ENCODE measurements around the gene TEX264. TPM values are rescaled to one million over a fixed set of nuclear protein-coding genes. Genes with fewer than 3 reads are reported as not detected.

Gene TEX264
- polyA plus RNA-seq, 1 donor from 2014 or later, result 35.4 TPM

DNA sequence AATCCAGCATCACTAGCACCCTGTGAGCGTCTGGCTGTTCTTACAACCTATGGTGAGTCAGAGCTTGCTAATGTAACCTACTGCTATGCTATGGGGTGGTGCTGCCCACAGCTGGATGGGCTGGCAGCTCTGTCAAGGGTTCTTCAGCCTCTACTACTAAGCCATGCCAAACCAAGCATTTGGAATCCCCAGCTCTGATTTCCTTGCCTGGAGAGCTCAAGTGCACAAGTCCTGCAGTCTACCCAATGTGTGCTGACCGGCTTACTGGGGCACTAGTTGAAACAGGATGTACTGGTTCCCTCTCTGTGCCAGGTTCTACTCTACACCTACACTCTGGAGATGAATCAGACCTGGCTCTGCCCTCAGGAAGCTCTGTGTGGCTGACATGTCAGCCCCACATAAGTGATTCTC, 4.2 kb downstream of the TEX264 start:
- Histone ChIP-seq H3K27ac (ENCODE audit: low read length) (no peak overlapping the region), H3K36me3 (ENCODE audit: insufficient read depth, low read length) (no peaks in the 10 kb centered on the region), H4K20me1 (ENCODE audit: insufficient read depth) (no peaks in the 10 kb centered on the region), H3K27me3 (ENCODE audit: insufficient read depth, low read depth, low read length) (no peaks in the 10 kb centered on the region), H3K79me2 (replicated peaks; ENCODE audit: insufficient read depth, low read length) (no peaks in the 10 kb centered on the region), H3F3A (ENCODE audit: insufficient read depth, low read length, poor library complexity, severe bottlenecking) (no peaks in the 10 kb centered on the region), H3K9me3 (ENCODE audit: low read length) (no peaks in the 10 kb centered on the region), H2AFZ (ENCODE audit: low read depth, low read length) (no peak overlapping the region), H3K4me3 (ENCODE audit: low read length) (no peak overlapping the region), H3K9ac (ENCODE audit: low read length) (no peak overlapping the region), H3K4me2 (ENCODE audit: low read length) (no peak overlapping the region), H3K9me2 (ENCODE audit: insufficient read depth, low read length) (no peaks in the 10 kb centered on the region)
- no peak for TF ChIP-seq CTCF (IDR thresholded peaks at IDR 0.05; ENCODE audit: poor library complexity, severe bottlenecking)
- no peak for TF ChIP-seq RAD21 (conservative IDR thresholded peaks at IDR 0.05)

- no peak overlapping the region for H3K27ac ChIP-seq (ENCODE audit: low read length)
- H3K9me2 ChIP-seq (ENCODE audit: insufficient read depth, low read length), result no peaks in the 10 kb centered on the region
- H3K4me2 ChIP-seq (ENCODE audit: low read length), result no peak overlapping the region
- H2AFZ ChIP-seq (ENCODE audit: low read depth, low read length), result no peak overlapping the region
- no peak overlapping the region for H3K4me3 ChIP-seq (ENCODE audit: low read length)
- no peaks in the 10 kb centered on the region for H3K79me2 ChIP-seq (replicated peaks; ENCODE audit: insufficient read depth, low read length)
- H3K9ac ChIP-seq (ENCODE audit: low read length), result no peak overlapping the region
- H3K27me3 ChIP-seq (ENCODE audit: insufficient read depth, low read depth, low read length), result no peaks in the 10 kb centered on the region
- no peaks in the 10 kb centered on the region for H3F3A ChIP-seq (ENCODE audit: insufficient read depth, low read length, poor library complexity, severe bottlenecking)
- no peaks in the 10 kb centered on the region for H4K20me1 ChIP-seq (ENCODE audit: insufficient read depth)
- no peaks in the 10 kb centered on the region for H3K9me3 ChIP-seq (ENCODE audit: low read length)
- TF ChIP-seq EZH2 (IDR thresholded peaks at IDR 0.05; ENCODE audit: borderline replicate concordance, insufficient read depth, low read length, poor library complexity, severe bottlenecking) (no peak), CTCF (IDR thresholded peaks at IDR 0.05; ENCODE audit: poor library complexity, severe bottlenecking) (no peak)
- H3K36me3 ChIP-seq (ENCODE audit: insufficient read depth, low read length), result no peaks in the 10 kb centered on the region
Observed at GRCh38 chr3:51676102-51676640, 5.1 kb downstream of the TEX264 start.

GRCh38 chr3:51677358-51677757, 6.3 kb downstream of the TEX264 start:
- Histone ChIP-seq H4K20me1 (ENCODE audit: insufficient read depth) (no peaks in the 10 kb centered on the region), H3F3A (ENCODE audit: insufficient read depth, low read length, poor library complexity, severe bottlenecking) (no peaks in the 10 kb centered on the region), H3K9me3 (ENCODE audit: low read length) (no peaks in the 10 kb centered on the region), H3K4me3 (ENCODE audit: low read length) (no peak overlapping the region), H2AFZ (ENCODE audit: low read depth, low read length) (no peak overlapping the region), H3K27ac (ENCODE audit: low read length) (no peak overlapping the region), H3K9me2 (ENCODE audit: insufficient read depth, low read length) (no peaks in the 10 kb centered on the region), H3K9ac (ENCODE audit: low read length) (no peak overlapping the region), H3K4me2 (ENCODE audit: low read length) (no peak overlapping the region), H3K79me2 (replicated peaks; ENCODE audit: insufficient read depth, low read length) (no peaks in the 10 kb centered on the region), H3K27me3 (ENCODE audit: insufficient read depth, low read depth, low read length) (no peaks in the 10 kb centered on the region), H3K36me3 (ENCODE audit: insufficient read depth, low read length) (no peaks in the 10 kb centered on the region)
- no peak for TF ChIP-seq CTCF (IDR thresholded peaks at IDR 0.05; ENCODE audit: poor library complexity, severe bottlenecking)
- TF ChIP-seq EZH2 (IDR thresholded peaks at IDR 0.05; ENCODE audit: borderline replicate concordance, insufficient read depth, low read length, poor library complexity, severe bottlenecking), result no peak
- TF ChIP-seq SMC3 (conservative IDR thresholded peaks at IDR 0.05; ENCODE audit: poor library complexity), result no peak
- TF ChIP-seq, protein P1, sequence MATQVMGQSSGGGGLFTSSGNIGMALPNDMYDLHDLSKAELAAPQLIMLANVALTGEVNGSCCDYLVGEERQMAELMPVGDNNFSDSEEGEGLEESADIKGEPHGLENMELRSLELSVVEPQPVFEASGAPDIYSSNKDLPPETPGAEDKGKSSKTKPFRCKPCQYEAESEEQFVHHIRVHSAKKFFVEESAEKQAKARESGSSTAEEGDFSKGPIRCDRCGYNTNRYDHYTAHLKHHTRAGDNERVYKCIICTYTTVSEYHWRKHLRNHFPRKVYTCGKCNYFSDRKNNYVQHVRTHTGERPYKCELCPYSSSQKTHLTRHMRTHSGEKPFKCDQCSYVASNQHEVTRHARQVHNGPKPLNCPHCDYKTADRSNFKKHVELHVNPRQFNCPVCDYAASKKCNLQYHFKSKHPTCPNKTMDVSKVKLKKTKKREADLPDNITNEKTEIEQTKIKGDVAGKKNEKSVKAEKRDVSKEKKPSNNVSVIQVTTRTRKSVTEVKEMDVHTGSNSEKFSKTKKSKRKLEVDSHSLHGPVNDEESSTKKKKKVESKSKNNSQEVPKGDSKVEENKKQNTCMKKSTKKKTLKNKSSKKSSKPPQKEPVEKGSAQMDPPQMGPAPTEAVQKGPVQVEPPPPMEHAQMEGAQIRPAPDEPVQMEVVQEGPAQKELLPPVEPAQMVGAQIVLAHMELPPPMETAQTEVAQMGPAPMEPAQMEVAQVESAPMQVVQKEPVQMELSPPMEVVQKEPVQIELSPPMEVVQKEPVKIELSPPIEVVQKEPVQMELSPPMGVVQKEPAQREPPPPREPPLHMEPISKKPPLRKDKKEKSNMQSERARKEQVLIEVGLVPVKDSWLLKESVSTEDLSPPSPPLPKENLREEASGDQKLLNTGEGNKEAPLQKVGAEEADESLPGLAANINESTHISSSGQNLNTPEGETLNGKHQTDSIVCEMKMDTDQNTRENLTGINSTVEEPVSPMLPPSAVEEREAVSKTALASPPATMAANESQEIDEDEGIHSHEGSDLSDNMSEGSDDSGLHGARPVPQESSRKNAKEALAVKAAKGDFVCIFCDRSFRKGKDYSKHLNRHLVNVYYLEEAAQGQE (IDR thresholded peaks at IDR 0.05; ENCODE audit: borderline replicate concordance), result no peak
- no peak for TF ChIP-seq EP300 (conservative IDR thresholded peaks at IDR 0.05; ENCODE audit: poor library complexity, severe bottlenecking)
- no peak for TF ChIP-seq MXI1 (conservative IDR thresholded peaks at IDR 0.05; ENCODE audit: poor library complexity, severe bottlenecking)
- no peak for TF ChIP-seq RAD21 (conservative IDR thresholded peaks at IDR 0.05)
